HG03342 (cell line): ENCODE measurements around the gene EVX1.

Experiments used
- ATAC-seq: cut with Tn5 transposase; IDR thresholded peaks from one replicate; pipeline ENCODE4 v1.9.1; 2021; ENCODE audit warnings: mild to moderate bottlenecking, moderate library complexity; ENCODE audit not compliant: unreplicated experiment

The EVX1 gene

GRCh38 chr7:27242555-27243339 is at the start of gene EVX1:
EVX1 (plus strand) TSS chr7:27242802; CDS start chr7:27243031, 229 bp downstream.
- ATAC-seq, result no peak

DNA sequence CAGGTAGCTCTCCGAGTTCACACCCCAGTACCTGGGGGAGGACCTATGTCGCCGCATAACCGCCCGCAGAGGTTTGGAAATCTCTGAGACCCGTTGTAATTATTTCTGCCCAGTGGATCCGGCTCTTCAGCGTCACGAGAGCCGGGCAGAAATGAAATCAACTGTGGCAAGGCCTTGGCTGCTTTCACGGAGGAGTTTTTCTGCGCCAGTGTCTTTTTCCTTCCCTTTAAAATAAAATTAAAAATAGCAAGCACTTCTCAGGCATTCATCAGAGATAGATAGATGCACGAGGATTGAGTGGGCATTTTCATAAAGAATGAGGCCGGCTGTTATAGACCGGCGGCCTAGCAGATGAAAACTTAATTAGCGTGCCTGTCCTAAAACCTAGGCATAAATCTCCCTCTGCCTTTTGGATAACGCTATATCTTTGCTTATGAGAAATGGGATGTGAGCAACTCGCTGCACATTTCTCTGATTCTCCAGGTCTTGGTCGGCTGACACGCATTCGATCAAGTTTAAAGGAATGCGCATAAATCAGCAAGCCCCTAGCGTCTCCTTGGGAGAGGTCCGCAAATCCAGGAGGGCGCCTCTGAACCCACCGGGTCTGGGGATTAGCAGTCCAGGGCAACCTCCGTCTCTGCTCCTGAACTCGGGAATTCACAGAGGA is 49.1 kb upstream of the EVX1 start:
- no peak for ATAC-seq

GRCh38 chr7:27194002-27194352 is 48.6 kb upstream of the EVX1 start:
- ATAC-seq, result no peak

GRCh38 chr7:27194686-27195379 is 47.8 kb upstream of the EVX1 start:
- ATAC-seq, result no peak

GRCh38 chr7:27196287-27196767 is 46.3 kb upstream of the EVX1 start:
- no peak for ATAC-seq

GRCh38 chr7:27197137-27198042 is 45.2 kb upstream of the EVX1 start:
- ATAC-seq, result no peak

- ATAC-seq, result no peak
Measured at GRCh38 chr7:27198138-27198841, 44.3 kb upstream of the EVX1 start.

- no peak for ATAC-seq
Measured at GRCh38 chr7:27198871-27199801, 43.5 kb upstream of the EVX1 start.

DNA sequence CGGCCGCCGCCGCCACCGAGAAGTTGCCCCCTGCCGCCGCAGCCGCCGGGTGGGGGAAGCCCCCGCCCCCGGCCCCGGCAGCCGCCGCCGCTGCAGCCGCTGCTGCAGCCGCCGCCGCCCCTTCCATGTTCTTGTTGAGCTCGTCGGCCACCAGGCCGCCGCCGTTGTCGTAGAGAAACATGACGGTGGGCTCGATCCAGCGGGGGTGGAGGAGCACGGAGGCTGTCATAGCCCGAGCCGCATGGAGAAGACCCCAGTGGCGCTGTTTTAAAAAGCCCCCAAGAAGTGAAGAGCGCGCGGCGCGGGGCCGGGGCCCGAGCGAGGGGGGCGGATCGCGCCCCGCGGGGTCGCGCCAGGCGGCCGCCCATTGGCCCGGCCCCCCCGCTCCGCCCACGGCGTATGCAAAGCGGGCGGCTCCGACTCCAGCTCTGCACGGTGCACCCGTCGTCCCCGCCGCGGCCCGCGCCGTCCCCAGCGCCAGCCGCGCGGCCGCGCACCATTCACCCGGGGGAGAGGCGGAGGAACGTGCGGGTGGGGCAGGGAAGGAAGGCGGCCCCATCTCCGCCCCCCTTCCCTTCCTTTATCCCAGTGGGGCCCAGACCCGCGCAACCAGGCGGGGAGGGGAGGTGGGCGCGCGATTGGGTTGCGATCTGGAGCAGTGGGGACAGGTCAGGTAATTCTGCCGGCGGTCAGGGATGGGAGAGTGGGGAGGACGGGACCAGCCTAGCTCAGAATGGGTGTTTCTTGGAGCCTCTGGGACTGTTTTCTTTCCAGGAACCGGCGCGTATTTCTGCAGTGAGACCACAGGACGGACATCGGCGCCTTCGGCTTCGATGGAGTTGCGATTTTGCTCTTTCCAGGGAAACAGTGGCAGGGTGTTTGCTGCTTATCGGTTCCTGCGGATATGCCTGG is 42.5 kb upstream of the EVX1 start, which contains the start of gene HOXA13:
Gene HOXA13, minus strand, starts transcription at position 243 of the 912 bp plus-strand sequence. Its CDS starts 14 bp downstream, at position 229.
- ATAC-seq, result no peak

DNA sequence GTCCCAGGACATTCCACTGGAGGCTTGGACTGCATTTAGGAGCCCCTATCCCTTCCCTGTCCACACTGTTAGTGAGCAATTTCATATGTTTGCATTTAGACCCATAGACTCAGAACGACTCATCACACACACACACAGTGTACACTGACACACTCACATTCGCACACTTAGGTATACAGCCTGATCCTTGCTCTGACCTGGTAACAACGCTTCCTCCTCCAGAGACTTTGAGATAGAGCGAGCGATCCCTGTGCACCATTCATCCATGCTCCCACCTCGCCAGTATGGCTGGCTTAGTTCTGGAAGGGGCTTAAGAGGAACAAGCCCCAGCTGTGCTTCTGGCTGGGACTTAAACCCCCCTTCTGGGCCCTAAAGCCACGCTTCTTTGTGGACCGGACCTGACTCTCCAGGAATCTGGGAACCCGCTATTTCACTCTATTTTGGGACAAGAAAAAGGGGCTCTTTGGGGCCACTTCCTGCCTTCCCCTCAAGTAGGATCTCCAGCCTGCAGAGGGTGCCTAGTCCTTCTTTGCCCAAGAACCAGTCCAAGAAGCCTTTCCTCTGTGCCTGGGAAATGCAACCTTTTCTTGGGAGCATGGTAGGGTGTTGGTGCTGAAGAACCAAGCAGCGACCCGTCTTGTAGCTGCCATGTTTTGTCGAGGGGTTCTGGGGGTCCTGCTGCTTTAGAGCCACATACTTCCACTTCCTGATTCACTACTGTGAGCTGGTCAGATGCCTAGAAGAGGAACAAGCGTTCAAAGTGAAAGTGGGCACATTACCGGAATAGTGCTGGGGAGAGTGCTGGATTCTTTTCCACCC is 41.6 kb upstream of the EVX1 start:
- ATAC-seq, result no peak

DNA sequence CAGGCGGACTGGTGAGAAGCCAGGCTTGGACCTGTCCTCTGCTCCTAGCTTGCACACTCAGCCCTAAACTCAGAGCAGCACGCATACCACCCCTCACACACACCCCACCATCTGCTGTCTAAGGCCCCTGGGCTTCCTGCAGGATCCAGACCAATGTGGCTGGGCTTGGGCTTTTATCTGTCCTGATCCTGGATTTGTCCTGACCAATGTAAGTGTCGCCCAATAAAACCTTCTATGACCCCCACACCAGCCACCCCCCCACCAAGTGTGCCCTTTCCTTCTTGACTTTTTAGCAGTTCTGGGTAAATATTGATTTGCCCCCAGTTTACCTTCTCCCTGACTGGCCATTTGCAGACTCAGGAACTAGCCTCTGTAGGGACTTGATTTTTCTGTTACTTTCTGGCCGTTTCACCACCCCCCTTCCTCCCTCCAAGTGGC is 41.0 kb upstream of the EVX1 start:
- no peak for ATAC-seq

DNA sequence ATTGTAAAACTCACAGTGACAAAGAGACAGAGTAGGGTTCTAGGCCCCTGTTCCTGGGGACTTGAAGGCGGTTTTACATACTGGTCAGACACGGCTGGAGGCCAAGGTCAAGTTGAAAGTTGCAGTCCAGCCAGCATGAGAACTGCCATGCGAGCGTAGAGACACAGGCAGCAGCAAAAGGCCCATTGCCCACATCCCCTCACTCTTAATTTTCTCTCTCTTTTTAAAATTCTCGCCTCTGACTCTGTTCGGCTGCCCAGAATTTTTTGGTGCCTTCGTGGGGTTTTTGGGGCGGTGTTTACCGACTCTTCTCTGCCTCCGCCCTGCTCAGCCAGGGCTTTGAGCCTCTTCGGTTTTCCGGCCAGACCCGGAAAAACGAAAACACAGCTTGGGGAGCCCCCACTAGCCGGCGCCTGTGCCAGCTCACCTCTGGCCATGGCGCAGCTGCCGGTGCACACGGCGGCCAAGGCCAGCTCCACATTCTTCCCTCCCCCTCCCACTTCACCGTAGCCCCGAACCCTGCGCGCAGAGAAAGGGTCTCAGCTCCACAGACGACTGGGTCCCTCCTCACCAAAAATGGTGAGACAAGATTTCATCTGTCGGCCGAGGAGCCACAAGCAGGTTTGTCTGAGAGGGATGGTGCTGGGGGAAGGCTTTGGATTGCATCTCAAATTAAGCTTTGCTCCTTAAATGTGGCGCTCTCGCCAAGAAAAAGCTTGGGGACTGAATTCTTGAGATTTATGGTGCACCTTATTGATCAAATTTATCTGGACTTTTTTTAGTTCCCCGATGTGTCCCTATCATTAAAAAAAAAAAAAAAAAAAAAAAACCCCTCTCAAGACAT is 40.4 kb upstream of the EVX1 start:
- no peak for ATAC-seq

GRCh38 chr7:27202862-27203134 is 39.8 kb upstream of the EVX1 start:
- ATAC-seq, result no peak

DNA sequence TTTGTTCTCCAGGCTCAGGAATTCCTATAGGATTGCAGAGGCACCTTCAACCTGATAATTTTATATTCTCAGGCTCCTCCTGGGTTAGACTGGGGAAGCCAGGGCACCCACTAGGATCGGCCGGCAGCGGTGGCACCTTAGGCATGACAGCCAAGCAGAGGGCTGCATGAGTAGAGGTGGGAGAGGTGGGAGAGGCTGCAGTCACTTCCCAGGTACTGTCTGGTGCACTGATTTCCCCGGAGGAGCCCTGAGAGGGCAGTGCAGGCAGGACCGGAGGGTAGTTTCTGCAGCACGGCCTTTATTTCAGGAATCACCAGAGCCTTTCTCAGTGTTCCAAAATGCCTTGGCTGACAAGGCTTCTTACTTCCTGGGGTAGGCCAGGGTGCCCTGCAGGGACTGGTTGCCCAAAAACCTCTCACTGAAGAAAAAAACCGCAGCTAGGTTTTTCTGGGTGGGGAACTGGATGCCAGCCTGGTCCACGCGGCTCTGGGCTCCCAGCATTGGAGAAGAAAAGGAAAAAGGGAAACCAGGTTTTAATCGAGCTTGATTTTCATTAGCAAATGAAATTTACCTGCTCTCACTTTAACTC is 39.1 kb upstream of the EVX1 start:
- no peak for ATAC-seq

GRCh38 chr7:27203964-27204594 is 38.5 kb upstream of the EVX1 start:
- no peak for ATAC-seq
